Fibroblast of lung (primary cell): ENCODE results near the gene PDE3A.

ENCODE experiments used
- EZH2 ChIP-seq: IDR thresholded peaks from 2 replicates; pipeline ENCODE4 v1.5.1; 2012; ENCODE audit warnings: low read length, control low read depth, mild to moderate bottlenecking; ENCODE audit errors: missing control alignments
- TF ChIP-seq, protein P1 (sequence below), 2 donors: IDR thresholded peaks in 1 of 2; conservative IDR thresholded peaks in 1 of 2; 1 replicate in 1 of 2; 2 replicates in 1 of 2; pipeline ENCODE4 v1.5.1; 2011 to 2012; ENCODE audit warnings: low read length in 2 of 2, control low read depth in 1 of 2, inconsistent platforms in 1 of 2, low read depth in 1 of 2, mild to moderate bottlenecking in 1 of 2

DNA sequence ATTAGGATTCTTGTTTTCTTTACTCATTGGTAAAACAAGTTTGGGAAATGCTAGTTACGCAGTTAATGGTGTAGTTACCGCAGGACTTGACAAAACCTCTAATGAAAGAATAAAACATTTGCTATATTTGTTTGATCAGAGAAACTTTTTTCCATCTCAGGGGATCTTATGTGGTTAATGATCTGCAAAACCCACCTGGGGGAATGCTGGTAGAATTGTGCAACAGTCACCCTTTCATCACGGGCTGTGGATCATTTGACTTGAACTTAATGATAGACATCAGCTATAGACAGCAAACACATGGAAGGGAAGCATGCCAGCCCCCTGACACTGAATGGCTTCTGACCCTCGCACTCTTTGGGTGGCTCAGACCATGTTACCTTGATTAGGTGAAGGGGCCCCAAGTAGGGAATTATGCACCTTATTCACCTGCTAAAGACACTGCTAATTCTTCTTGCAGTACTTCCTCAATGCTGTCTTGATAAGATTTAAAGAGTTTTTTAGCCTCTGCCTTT, 84.2 kb downstream of the PDE3A start:
- TF ChIP-seq, protein P1, sequence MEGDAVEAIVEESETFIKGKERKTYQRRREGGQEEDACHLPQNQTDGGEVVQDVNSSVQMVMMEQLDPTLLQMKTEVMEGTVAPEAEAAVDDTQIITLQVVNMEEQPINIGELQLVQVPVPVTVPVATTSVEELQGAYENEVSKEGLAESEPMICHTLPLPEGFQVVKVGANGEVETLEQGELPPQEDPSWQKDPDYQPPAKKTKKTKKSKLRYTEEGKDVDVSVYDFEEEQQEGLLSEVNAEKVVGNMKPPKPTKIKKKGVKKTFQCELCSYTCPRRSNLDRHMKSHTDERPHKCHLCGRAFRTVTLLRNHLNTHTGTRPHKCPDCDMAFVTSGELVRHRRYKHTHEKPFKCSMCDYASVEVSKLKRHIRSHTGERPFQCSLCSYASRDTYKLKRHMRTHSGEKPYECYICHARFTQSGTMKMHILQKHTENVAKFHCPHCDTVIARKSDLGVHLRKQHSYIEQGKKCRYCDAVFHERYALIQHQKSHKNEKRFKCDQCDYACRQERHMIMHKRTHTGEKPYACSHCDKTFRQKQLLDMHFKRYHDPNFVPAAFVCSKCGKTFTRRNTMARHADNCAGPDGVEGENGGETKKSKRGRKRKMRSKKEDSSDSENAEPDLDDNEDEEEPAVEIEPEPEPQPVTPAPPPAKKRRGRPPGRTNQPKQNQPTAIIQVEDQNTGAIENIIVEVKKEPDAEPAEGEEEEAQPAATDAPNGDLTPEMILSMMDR (conservative IDR thresholded peaks at IDR 0.05 in 1 of 2, IDR thresholded peaks at IDR 0.05 in 1 of 2; ENCODE audit: low read depth in 1 of 2, low read length in 2 of 2), result no peak
- TF ChIP-seq EZH2, result no peak
